Parathyroid adenoma (tissue), 2 donors: Measurements from ENCODE around the gene RBBP5.

Experiments
- H2AFZ ChIP-seq: fragments of 300-600 bp; sonication (generic); one replicate; pipeline ENCODE4 v1.7.0; 2017; ENCODE audit warnings: antibody characterized with exemption, mild to moderate bottlenecking
- H3K27ac ChIP-seq: fragments of 300-600 bp; sonication (generic); one replicate; pipeline ENCODE4 v1.7.0; 2017
- H3K27me3 ChIP-seq: fragments of 300-600 bp; sonication (generic); one replicate; pipeline ENCODE4 v1.7.0; 2017; ENCODE audit warnings: low read length; ENCODE audit not compliant: control insufficient read depth, insufficient read depth
- H3K36me3 ChIP-seq: fragments of 300-600 bp; sonication (generic); one replicate; pipeline ENCODE4 v1.7.0; 2017; ENCODE audit warnings: low read length; ENCODE audit not compliant: control insufficient read depth, insufficient read depth
- H3K4me1 ChIP-seq: fragments of 300-600 bp; sonication (generic); one replicate; pipeline ENCODE4 v1.7.0; 2017; ENCODE audit warnings: control low read depth
- H3K4me2 ChIP-seq: fragments of 300-600 bp; sonication (generic); one replicate; pipeline ENCODE4 v1.7.0; 2017; ENCODE audit warnings: low read length
- H3K4me3 ChIP-seq: fragments of 300-600 bp; sonication (generic); one replicate; pipeline ENCODE4 v1.7.0; 2017; ENCODE audit warnings: low read depth, low read length
- H3K79me2 ChIP-seq: fragments of 300-600 bp; sonication (generic); one replicate; pipeline ENCODE4 v1.7.0; 2017; ENCODE audit warnings: control low read depth
- H3K9ac ChIP-seq: fragments of 300-600 bp; sonication (generic); one replicate; pipeline ENCODE4 v1.7.0; 2017; ENCODE audit warnings: mild to moderate bottlenecking
- H3K9me3 ChIP-seq: fragments of 300-600 bp; sonication (generic); one replicate; pipeline ENCODE4 v1.7.0; 2017; ENCODE audit warnings: low read length; ENCODE audit not compliant: control insufficient read depth
- TF ChIP-seq, protein P1 (sequence below): fragments of 300-600 bp; sonication (generic); IDR thresholded peaks from one replicate; pipeline ENCODE4 v1.7.0; 2017; ENCODE audit warnings: antibody characterized with exemption, mild to moderate bottlenecking
- donor health status: primary hyperparathyroidism.

RBBP5 gene

DNA sequence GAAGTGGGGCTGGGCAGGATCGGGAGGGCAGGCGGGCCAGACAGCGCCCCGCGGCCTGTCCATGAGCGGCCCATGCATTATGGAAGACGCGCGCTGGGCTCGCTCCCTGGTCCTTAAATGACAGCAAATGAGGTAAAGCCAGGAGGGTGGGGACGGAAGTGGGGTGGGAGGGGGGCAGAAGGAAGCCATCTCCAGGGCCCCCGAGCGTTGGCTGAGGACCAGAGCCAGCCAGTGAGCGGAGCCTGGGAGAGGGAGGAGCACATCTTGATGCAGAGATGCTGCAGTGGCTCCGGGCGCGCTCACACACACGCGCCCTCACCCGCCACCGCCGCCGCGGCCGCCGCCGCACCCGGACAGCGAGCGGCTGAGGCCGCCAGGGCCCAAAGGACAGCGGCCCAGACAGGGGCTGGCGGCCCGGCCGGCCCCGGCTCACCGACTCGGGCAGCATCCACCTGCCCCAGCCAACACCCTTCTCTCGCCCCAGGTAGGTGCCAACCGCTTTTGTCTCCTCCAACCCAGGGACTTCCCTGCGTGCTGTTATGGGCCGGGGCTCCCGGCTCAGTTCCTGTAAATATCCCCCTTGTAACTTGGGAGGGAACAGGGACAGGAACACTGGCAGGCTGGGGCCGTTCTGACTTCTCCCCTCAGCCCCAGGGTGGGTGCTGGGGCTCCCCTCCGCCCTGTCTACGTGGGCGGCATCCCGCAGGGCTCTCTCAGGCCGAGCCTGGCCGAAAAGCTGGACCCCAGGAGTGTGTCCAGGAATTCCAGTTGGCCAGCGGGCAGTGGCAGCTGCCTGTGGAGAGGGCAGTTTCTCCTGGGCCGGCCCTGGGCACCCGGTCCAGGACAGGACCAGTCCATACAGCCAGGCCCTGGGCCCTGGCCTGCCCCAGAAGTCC lies 78.6 kb downstream of the RBBP5 start, which contains the start of gene CNTN2:
Gene CNTN2, plus strand, starts transcription at position 302 of the 896 bp plus-strand sequence. CDS start 9,974 bp downstream, outside the sequence.
- Histone ChIP-seq H2AFZ (no peak within 1 kb of the TSS), H3K36me3 (no peaks in the 10 kb centered on the region), H3K9me3 (no peaks in the 10 kb centered on the region), H3K4me3 (no peak within 1 kb of the TSS), H3K4me2 (no peak within 1 kb of the TSS), H3K79me2 (no peaks in the 10 kb centered on the region), H3K9ac (no peak within 1 kb of the TSS), H3K27me3 (peaks cover 5% of the 10 kb centered on the region), H3K4me1 (no peaks in the 10 kb centered on the region), H3K27ac (no peak within 1 kb of the TSS)
- TF ChIP-seq, protein P1, sequence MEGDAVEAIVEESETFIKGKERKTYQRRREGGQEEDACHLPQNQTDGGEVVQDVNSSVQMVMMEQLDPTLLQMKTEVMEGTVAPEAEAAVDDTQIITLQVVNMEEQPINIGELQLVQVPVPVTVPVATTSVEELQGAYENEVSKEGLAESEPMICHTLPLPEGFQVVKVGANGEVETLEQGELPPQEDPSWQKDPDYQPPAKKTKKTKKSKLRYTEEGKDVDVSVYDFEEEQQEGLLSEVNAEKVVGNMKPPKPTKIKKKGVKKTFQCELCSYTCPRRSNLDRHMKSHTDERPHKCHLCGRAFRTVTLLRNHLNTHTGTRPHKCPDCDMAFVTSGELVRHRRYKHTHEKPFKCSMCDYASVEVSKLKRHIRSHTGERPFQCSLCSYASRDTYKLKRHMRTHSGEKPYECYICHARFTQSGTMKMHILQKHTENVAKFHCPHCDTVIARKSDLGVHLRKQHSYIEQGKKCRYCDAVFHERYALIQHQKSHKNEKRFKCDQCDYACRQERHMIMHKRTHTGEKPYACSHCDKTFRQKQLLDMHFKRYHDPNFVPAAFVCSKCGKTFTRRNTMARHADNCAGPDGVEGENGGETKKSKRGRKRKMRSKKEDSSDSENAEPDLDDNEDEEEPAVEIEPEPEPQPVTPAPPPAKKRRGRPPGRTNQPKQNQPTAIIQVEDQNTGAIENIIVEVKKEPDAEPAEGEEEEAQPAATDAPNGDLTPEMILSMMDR: no peak

DNA sequence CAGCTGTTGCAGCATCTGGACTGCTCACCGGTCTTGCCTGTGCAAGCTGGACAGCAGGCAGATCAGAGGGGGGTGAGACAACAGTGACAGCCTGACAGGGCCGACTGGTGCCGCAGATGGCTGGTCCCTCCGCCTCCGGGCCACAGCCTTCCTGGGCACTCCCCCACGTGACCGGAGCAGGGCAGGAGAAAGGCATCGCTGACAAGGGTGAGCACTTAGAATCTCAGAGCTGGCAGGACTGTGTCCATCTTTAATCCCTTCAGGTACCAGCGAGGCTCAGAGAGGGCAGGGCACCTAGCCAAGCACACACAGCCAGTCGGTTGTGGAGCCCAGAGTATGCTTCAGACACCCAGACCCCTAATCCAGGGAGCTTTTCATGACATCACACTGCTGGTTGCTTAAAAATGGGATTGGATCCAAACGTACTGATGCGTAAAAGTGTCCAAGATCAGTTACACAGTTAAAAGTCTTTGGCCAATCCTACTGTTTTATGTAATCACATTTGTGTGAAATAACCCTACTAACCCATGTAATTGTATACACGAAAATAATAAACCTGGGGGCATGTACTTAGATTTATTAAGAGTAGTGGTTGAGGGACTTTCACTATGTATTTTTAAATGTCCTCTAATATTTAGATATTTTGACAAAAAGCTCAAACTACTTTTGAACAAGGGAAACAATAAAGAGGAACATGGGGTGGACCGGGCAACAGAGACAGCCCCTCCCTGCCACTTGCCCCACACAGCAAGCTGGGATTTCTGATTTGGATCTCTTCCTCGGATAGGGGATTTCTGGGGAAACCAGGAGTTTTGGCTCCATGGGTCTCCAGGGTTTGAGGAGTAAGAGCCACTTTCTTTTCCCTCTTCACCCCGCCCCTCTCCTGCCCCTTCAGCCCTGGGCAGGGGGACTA lies 79.5 kb downstream of the RBBP5 start:
- H3K4me2 ChIP-seq: no peak overlapping the region
- H3K9me3 ChIP-seq: no peaks in the 10 kb centered on the region
- no peak overlapping the region for H3K4me3 ChIP-seq
- peaks cover 5% of the 10 kb centered on the region for H3K27me3 ChIP-seq
- H2AFZ ChIP-seq: no peak overlapping the region
- H3K27ac ChIP-seq: no peak overlapping the region
- H3K4me1 ChIP-seq: no peaks in the 10 kb centered on the region
- no peak overlapping the region for H3K9ac ChIP-seq
- H3K36me3 ChIP-seq: no peaks in the 10 kb centered on the region
- TF ChIP-seq, protein P1: no peak
- no peaks in the 10 kb centered on the region for H3K79me2 ChIP-seq

DNA sequence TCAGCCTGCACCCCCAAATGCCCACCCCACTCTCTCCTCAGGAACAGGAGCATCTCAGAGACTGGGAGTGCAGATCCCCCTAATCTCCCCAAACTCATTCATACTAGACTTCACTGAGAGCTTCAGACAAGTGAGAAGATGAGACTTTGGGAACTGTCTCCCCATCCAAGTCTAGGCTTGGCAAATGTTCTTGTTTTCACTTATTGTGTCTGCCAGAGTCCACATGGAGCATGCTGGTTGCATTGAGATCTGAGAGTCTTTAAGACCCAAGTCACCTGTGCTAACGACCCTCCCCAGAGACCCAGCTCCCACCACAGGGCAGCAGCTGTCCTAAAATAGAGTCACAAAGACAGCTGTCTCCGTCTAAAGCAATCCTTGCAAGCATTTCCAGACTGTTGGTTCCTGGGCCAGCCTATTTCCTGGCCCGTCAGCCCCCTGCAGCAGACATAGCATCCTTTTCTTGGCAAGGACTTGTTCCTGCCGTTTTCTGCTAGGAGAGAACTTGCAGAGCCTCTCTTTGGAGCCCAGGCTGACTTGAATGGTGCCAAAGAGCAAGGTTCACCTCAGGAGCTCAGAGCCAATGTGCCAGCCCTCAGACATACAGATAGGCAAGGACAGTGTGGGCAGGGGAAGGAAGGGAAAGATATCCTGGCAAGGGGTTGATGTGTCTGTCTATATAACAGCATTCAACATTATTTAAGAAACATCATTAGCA lies 80.6 kb downstream of the RBBP5 start:
- Histone ChIP-seq H3K9me3 (no peaks in the 10 kb centered on the region), H3K27me3 (peaks cover 5% of the 10 kb centered on the region), H3K36me3 (no peaks in the 10 kb centered on the region), H3K4me1 (no peaks in the 10 kb centered on the region), H2AFZ (no peak overlapping the region), H3K4me3 (no peak overlapping the region), H3K4me2 (no peak overlapping the region), H3K79me2 (no peaks in the 10 kb centered on the region), H3K9ac (no peak overlapping the region), H3K27ac (no peak overlapping the region)
- TF ChIP-seq, protein P1: no peak

DNA sequence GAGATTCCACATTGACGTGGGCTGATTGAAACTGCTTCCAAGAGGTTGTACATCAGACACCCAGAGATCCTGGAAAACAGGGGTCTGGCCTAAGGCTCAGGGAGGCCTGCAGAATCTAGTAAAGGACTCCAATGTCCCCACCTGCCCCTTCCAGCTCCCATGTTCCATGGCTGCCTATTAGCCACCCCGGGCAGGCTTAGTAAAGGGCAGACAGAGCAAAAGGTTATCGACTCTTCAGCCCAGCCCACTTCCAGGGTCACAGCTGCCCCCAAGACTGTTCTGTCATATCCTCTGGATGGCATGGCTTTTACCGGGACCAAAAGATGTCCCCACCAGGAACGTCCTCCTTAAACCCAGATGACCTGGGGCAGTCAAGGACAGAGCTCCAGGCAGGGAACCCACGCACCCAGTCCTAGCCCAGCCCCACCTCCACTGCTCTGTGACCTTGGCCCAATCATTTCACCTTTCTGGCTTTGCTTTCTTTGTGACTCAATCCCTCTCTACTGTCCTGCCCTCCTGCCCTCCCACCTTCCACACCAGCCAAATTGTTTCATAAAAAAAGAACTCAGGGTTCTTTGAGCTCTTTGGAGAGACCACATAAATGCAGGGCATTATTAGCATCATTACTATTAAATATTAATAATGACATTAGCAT lies 83.5 kb downstream of the RBBP5 start:
- H3K79me2 ChIP-seq: no peaks in the 10 kb centered on the region
- H3K4me1 ChIP-seq: no peaks in the 10 kb centered on the region
- no peak overlapping the region for H3K4me3 ChIP-seq
- TF ChIP-seq, protein P1: no peak
- no peaks in the 10 kb centered on the region for H3K27me3 ChIP-seq
- H3K27ac ChIP-seq: no peak overlapping the region
- no peaks in the 10 kb centered on the region for H3K9me3 ChIP-seq
- H3K4me2 ChIP-seq: no peak overlapping the region
- no peak overlapping the region for H2AFZ ChIP-seq
- no peak overlapping the region for H3K9ac ChIP-seq
- H3K36me3 ChIP-seq: no peaks in the 10 kb centered on the region
